Keratinocyte (primary cell): Measurements from ENCODE around the gene CSMD2. TPM values are rescaled to one million over a fixed set of nuclear protein-coding genes. Genes with fewer than 3 reads are reported as not detected.

ENCODE experiments used
- DNase-seq: peaks from one replicate; pipeline ENCODE4 v3.0.0-alpha.2; 2011; ENCODE audit warnings: low read depth, missing footprints, low spot score
- FAIRE-seq: peaks from 2 replicates; lab custom pipeline; 2011; peaks lifted over from hg19 to GRCh38; lab: Jason Lieb, UNC
- H2AFZ ChIP-seq: 2 replicates; pipeline ENCODE4 v1.6.0; 2012; ENCODE audit warnings: low read length, control low read depth, inconsistent platforms; ENCODE audit not compliant: control insufficient read depth
- H3K27ac ChIP-seq: 2 replicates; pipeline ENCODE4 v1.5.1; 2011; ENCODE audit warnings: low read length; ENCODE audit not compliant: control insufficient read depth, insufficient read depth
- H3K27me3 ChIP-seq: 3 replicates; pipeline ENCODE4 v1.6.0; 2011; ENCODE audit warnings: low read length; ENCODE audit not compliant: control insufficient read depth, insufficient read depth; ENCODE audit errors: extremely low read depth
- H3K36me3 ChIP-seq, 2 experiments: 2 replicates in 1 of 2; 3 replicates in 1 of 2; pipeline ENCODE4 v1.5.1; 2011; ENCODE audit warnings: low read length in 2 of 2, mild to moderate bottlenecking in 1 of 2; ENCODE audit not compliant: control insufficient read depth in 2 of 2, insufficient read depth in 2 of 2; ENCODE audit errors: extremely low read depth in 1 of 2
- H3K4me1 ChIP-seq: 3 replicates; pipeline ENCODE4 v1.5.1; 2011; ENCODE audit warnings: low read length; ENCODE audit not compliant: control insufficient read depth, insufficient read depth; ENCODE audit errors: extremely low read depth
- H3K4me2 ChIP-seq: 3 replicates; pipeline ENCODE4 v1.6.0; 2011; ENCODE audit warnings: low read depth, low read length; ENCODE audit not compliant: control insufficient read depth, insufficient read depth; ENCODE audit errors: extremely low read depth
- H3K4me3 ChIP-seq, 3 experiments: fragments of 200-600 bp in 1 of 3; sonication (generic) in 1 of 3; 2 replicates in 2 of 3; 3 replicates in 1 of 3; pipeline ENCODE4 v1.5.1; 2011 to 2016; ENCODE audit warnings: low read length in 3 of 3, mild to moderate bottlenecking in 3 of 3, control low read depth in 2 of 3, inconsistent platforms in 1 of 3, low read depth in 1 of 3, mixed read lengths in 1 of 3, mixed run types in 1 of 3, moderate library complexity in 1 of 3; ENCODE audit not compliant: control insufficient read depth in 2 of 3, insufficient read depth in 2 of 3; ENCODE audit errors: extremely low read depth in 1 of 3
- H3K79me2 ChIP-seq: 2 replicates; pipeline ENCODE4 v1.6.0; 2012; ENCODE audit warnings: low read length; ENCODE audit not compliant: control insufficient read depth, insufficient read depth
- H3K9ac ChIP-seq: 3 replicates; pipeline ENCODE4 v1.6.0; 2011; ENCODE audit warnings: low read length; ENCODE audit not compliant: control insufficient read depth, insufficient read depth; ENCODE audit errors: extremely low read depth
- H3K9me1 ChIP-seq: 3 replicates; pipeline ENCODE4 v1.6.0; 2011; ENCODE audit warnings: low read length; ENCODE audit not compliant: control insufficient read depth, insufficient read depth; ENCODE audit errors: extremely low read depth
- H3K9me3 ChIP-seq: 2 replicates; pipeline ENCODE4 v1.5.1; 2012; ENCODE audit warnings: low read depth, low read length; ENCODE audit not compliant: control insufficient read depth
- H4K20me1 ChIP-seq: 3 replicates; pipeline ENCODE4 v1.6.0; 2011; ENCODE audit warnings: low read length; ENCODE audit not compliant: control insufficient read depth, insufficient read depth; ENCODE audit errors: extremely low read depth
- CTCF ChIP-seq, 3 experiments: IDR thresholded peaks in 1 of 3; conservative IDR thresholded peaks in 1 of 3; optimal IDR thresholded peaks in 1 of 3; 2 replicates in 2 of 3; 3 replicates in 1 of 3; pipeline versions ENCODE3 to v1.5.1; 2011; ENCODE audit warnings: low read length in 3 of 3, mild to moderate bottlenecking in 3 of 3, moderate library complexity in 2 of 3, control low read depth in 1 of 3, inconsistent platforms in 1 of 3; ENCODE audit not compliant: insufficient read depth in 2 of 3; ENCODE audit errors: extremely low read depth in 1 of 3
- EZH2 ChIP-seq: IDR thresholded peaks from one replicate; pipeline ENCODE4 v1.6.1; 2012; ENCODE audit warnings: inconsistent platforms, mild to moderate bottlenecking, low read length, moderate library complexity
- dilution Hi-C: fragments of 300-500 bp; cut with MboI; formaldehyde crosslinking; loops from one replicate; pipeline ENCODE4 v1.7.0; 2020; ENCODE audit warnings: low sequenced_read_pairs; ENCODE audit not compliant: extremely low pct_ligation_motif_present
- polyA plus RNA-seq, 5 experiments: library from polyadenylated mRNA; depleted of rRNA in 3 of 5; stranded (reverse) in 3 of 5; stranded (forward) in 1 of 5; unstranded in 1 of 5; fragments of >200 nt; gene quantifications; 1 replicate in 1 of 5; 2 replicates in 3 of 5; 3 replicates in 1 of 5; pipeline versions ENCODE4 v1.2.1 to v1.2.3, GENCODE V29; 2011 to 2012; ENCODE audit warnings: missing spikeins in 2 of 5, low read depth in 1 of 5, low replicate concordance in 1 of 5

Gene CSMD2
- polyA plus RNA-seq, 1 donor (not counting 4 experiments of a cell fraction or from before 2014, with no cell fraction given): 2.0 TPM

DNA sequence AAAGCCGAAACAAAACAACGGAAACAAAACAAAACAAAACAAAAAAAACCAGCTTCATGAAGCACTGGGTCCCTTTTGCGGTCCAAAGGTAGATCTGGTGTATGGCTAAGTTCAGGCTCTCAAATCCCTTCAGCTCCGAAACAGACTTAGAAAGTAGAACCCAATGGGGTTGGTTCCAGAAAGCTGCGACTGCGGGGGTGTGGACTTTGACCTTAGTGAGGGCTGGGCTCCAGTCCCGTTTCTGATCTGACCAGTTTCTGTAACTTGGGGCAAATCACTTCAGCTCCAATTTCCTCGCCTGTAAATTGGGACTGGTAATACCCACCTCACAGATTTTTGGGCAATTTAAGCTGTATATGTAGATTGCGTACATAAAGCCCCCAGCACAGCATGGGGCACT is 587.4 kb downstream of the CSMD2 start:
- Histone ChIP-seq H3K27me3 (peaks cover 3% of the 10 kb centered on the region), H3K4me3 (no peak overlapping the region), H3K36me3 (no peaks in the 10 kb centered on the region), H3K4me1 (no peaks in the 10 kb centered on the region), H3K9ac (no peak overlapping the region), H3K9me3 (no peaks in the 10 kb centered on the region), H2AFZ (no peak overlapping the region), H3K79me2 (no peaks in the 10 kb centered on the region), H3K27ac (no peak overlapping the region), H3K9me1 (no peaks in the 10 kb centered on the region), H3K4me2 (no peak overlapping the region), H4K20me1 (no peaks in the 10 kb centered on the region)
- DNase-seq (no peak), FAIRE-seq (no peak)
- dilution Hi-C loops: no loop called here
- TF ChIP-seq EZH2 (no peak), CTCF (optimal IDR thresholded peaks at IDR 0.05 in 1 of 3, IDR thresholded peaks at IDR 0.05 in 1 of 3, conservative IDR thresholded peaks at IDR 0.05 in 1 of 3; ENCODE audit: extremely low read depth in 1 of 3, insufficient read depth in 2 of 3, low read length in 3 of 3) (no peak)

DNA sequence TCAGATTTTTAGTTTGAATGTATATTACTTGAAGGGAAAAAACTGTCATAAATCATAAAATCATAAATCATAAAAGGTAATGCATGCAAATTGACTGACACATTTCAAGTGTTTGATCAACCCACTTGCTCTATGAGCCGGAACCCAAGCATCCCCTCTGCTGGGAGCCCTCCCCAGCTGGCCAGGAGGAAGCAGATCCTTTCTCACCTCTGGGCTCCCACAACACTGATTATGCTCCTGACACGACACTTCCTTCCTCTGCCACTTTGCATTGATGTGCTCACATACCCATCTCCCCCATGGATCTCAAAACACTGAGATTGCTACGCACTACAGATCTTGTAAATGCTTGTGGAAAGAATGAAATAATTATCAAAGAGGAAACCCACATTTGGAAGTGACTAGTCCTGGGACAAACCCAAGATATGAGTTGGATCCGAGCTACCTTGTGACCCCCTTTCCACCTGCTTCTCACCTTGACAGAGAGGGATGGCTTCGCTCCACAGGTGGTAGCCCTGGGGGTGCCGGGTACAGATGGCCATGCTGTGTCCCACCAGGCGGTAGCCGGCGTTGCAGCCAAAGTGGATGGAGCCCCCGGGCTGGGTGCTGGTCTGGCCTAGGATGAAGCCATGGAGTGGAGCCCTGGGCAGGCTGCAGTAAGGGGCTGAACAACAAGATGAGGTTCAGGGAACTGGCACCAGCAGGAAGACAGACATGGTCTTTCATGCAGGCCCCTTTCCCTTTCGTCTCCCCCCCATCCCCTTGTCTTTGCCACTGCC is 588.0 kb downstream of the CSMD2 start:
- H3K9me1 ChIP-seq: no peaks in the 10 kb centered on the region
- H3K79me2 ChIP-seq: no peaks in the 10 kb centered on the region
- H3K4me2 ChIP-seq: no peak overlapping the region
- no peaks in the 10 kb centered on the region for H3K36me3 ChIP-seq
- no peak for DNase-seq
- H3K27me3 ChIP-seq: peaks cover 3% of the 10 kb centered on the region
- H3K4me1 ChIP-seq: no peaks in the 10 kb centered on the region
- H3K9me3 ChIP-seq: no peaks in the 10 kb centered on the region
- no peaks in the 10 kb centered on the region for H4K20me1 ChIP-seq
- no peak overlapping the region for H3K4me3 ChIP-seq
- FAIRE-seq: no peak
- no peak overlapping the region for H3K27ac ChIP-seq
- dilution Hi-C loops: no loop called here
- no peak for TF ChIP-seq EZH2
- no peak for TF ChIP-seq CTCF (optimal IDR thresholded peaks at IDR 0.05 in 1 of 3, IDR thresholded peaks at IDR 0.05 in 1 of 3, conservative IDR thresholded peaks at IDR 0.05 in 1 of 3; ENCODE audit: extremely low read depth in 1 of 3, insufficient read depth in 2 of 3, low read length in 3 of 3)
- H3K9ac ChIP-seq: no peak overlapping the region
- no peak overlapping the region for H2AFZ ChIP-seq
